HEK293 (cell line): ENCODE results near the gene TCP11X2.

Experiments
- ATF2 ChIP-seq: fragments of 450-650 bp; formaldehyde crosslinking; IDR thresholded peaks from 2 replicates; pipeline ENCODE4 v1.5.1; 2016; ENCODE audit warnings: missing biosample characterization, missing genetic modification characterization, low read depth
- CTCF ChIP-seq: fragments of 450-650 bp; formaldehyde crosslinking; IDR thresholded peaks from 2 replicates; pipeline ENCODE4 v1.5.1; 2016; ENCODE audit warnings: missing biosample characterization, missing genetic modification characterization
- TCF7L2 ChIP-seq: IDR thresholded peaks from 2 replicates; pipeline ENCODE4 v1.6.1; 2011; ENCODE audit warnings: low read depth, mild to moderate bottlenecking, inconsistent platforms, low read length, moderate library complexity, borderline replicate concordance
- ZBTB17 ChIP-seq: fragments of 450-650 bp; formaldehyde crosslinking; IDR thresholded peaks from 2 replicates; pipeline ENCODE4 v1.5.1; 2016; ENCODE audit warnings: missing biosample characterization, missing genetic modification characterization
- ZEB2 ChIP-seq: fragments of 450-650 bp; formaldehyde crosslinking; IDR thresholded peaks from 2 replicates; pipeline ENCODE4 v1.5.1; 2016; ENCODE audit warnings: missing biosample characterization, missing genetic modification characterization
- ZIC2 ChIP-seq: fragments of 450-650 bp; formaldehyde crosslinking; IDR thresholded peaks from 2 replicates; pipeline ENCODE4 v1.5.1; 2016; ENCODE audit warnings: missing biosample characterization, missing genetic modification characterization
- ZNF174 ChIP-seq: fragments of 450-650 bp; formaldehyde crosslinking; IDR thresholded peaks from 2 replicates; pipeline ENCODE4 v1.5.0; 2017; ENCODE audit warnings: missing biosample characterization, mild to moderate bottlenecking, missing genetic modification characterization
- ZNF266 ChIP-seq: fragments of 450-650 bp; formaldehyde crosslinking; IDR thresholded peaks from 2 replicates; pipeline ENCODE4 v1.5.1; 2016; ENCODE audit warnings: missing biosample characterization, missing genetic modification characterization, low read depth
- ZNF274 ChIP-seq, 2 experiments: fragments of 200-500 bp in 1 of 2; fragments of 450-650 bp in 1 of 2; sonication (Bioruptor generic) in 1 of 2; formaldehyde crosslinking in 1 of 2; IDR thresholded peaks; 2 replicates each; pipeline versions ENCODE4 v1.5.1 to v1.6.1; 2014 to 2016; ENCODE audit warnings: borderline replicate concordance in 1 of 2, inconsistent platforms in 1 of 2, low read length in 1 of 2, missing biosample characterization in 1 of 2, missing genetic modification characterization in 1 of 2
- ZNF302 ChIP-seq: fragments of 450-650 bp; formaldehyde crosslinking; IDR thresholded peaks from 2 replicates; pipeline ENCODE4 v1.5.1; 2016; ENCODE audit warnings: missing biosample characterization, missing genetic modification characterization, low read depth
- ZNF571 ChIP-seq: fragments of 450-650 bp; formaldehyde crosslinking; IDR thresholded peaks from 2 replicates; pipeline ENCODE4 v1.5.0; 2017; ENCODE audit warnings: missing biosample characterization, missing genetic modification characterization
- ZNF654 ChIP-seq: fragments of 450-650 bp; formaldehyde crosslinking; IDR thresholded peaks from 2 replicates; pipeline ENCODE4 v1.5.1; 2016; ENCODE audit warnings: low read depth, missing biosample characterization, missing genetic modification characterization

DNA sequence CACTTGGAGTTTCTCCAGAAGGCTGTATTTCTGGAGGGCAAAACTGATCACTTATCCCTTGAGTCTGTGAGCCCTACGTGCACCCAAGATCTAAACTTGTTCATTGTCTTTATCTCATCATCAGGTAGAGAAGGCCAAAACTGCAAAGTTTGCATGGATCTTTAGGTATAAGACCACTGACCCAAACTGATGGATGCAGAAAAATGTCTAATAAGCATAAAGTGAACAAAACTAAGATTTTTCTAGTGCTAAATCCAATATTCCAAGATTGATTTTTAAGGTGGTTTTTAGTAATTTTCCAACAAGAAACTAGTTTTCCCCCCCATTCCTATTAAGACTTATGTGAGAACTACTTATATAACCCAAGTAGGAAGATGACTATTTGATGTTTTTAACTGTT lies 42.9 kb upstream of the TCP11X2 start:
- no peak for TF ChIP-seq ZNF654 (tag by site-specific recombination)
- no peak for TF ChIP-seq ZBTB17 (tag by site-specific recombination)
- TF ChIP-seq ZNF274 (IDR thresholded peaks at IDR 0.05; ENCODE audit: low read length), result no peak
- no peak for TF ChIP-seq ZNF274 (tag by site-specific recombination; IDR thresholded peaks at IDR 0.05; ENCODE audit: borderline replicate concordance)
- TF ChIP-seq ATF2 (tag by site-specific recombination), result no peak
- no peak for TF ChIP-seq ZEB2 (tag by site-specific recombination)
- no peak for TF ChIP-seq ZIC2 (tag by site-specific recombination)
- no peak for TF ChIP-seq CTCF (tag by site-specific recombination)
- no peak for TF ChIP-seq ZNF302 (tag by site-specific recombination)
- no peak for TF ChIP-seq ZNF571
- no peak for TF ChIP-seq ZNF174
- no peak for TF ChIP-seq TCF7L2
- TF ChIP-seq ZNF266 (tag by site-specific recombination), result no peak
